BE2C (cell line): ENCODE measurements around the gene METTL27.

Experiments
- DNase-seq: peaks from one replicate; pipeline ENCODE4 v3.0.0-alpha.2; 2020
- H3K27me3 ChIP-seq: fragments of 250-450 bp; sonication (Bioruptor Pico); 2 replicates; pipeline ENCODE4 v1.5.1; 2020; ENCODE audit warnings: mild to moderate bottlenecking
- H3K36me3 ChIP-seq: fragments of 250-450 bp; sonication (Bioruptor Pico); 2 replicates; pipeline ENCODE4 v1.5.1; 2020; ENCODE audit warnings: mild to moderate bottlenecking
- H3K4me1 ChIP-seq: fragments of 250-450 bp; sonication (Bioruptor Pico); 2 replicates; pipeline ENCODE4 v1.5.1; 2020
- H3K4me3 ChIP-seq: 2 replicates; pipeline ENCODE4 v1.5.1; 2011; ENCODE audit warnings: low read depth, low read length
- H3K9me3 ChIP-seq: fragments of 250-450 bp; sonication (Bioruptor Pico); 2 replicates; pipeline ENCODE4 v1.5.1; 2020
- TF ChIP-seq, protein P1 (sequence below): IDR thresholded peaks from 2 replicates; pipeline ENCODE4 v1.5.1; 2012; ENCODE audit warnings: mild to moderate bottlenecking, low read depth, low read length

METTL27 gene

DNA sequence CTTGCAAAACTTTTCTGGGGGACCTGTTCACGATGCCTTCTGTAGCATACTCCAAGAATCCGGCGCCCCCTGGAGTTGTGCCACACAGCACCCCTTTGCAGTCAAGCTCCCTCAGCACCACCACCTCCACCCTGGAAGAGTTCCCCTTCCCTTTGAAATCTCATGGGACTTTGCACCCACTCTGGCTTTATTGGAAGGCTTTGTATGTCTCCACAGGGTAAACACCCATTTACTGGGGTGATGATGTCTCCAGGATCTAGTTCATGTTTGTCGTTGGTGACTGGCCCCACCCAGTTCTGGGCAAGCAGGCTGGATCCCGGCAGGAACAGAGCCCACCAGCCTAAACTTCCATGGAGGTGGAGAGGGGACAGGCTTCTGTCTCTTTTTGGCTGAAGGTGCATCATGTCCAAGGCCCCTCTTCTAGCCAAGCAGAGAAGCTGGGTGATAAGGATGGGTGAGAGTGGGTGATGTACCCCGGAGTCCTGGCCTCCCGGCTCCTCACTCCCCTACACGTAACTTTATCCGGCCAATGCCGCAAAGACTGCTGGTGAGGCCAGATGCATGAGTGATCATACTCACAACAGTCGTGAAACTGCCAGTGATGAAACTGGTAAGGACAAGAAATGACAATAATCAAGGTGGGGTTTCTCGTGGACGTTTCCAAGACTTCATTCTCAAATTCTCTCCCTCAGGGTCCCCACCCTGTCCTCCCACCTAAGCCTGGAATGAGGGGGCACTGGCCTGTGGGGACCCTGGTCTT lies 12.2 kb downstream of the METTL27 start:
- Histone ChIP-seq H3K4me3 (no peak overlapping the region), H3K36me3 (no peaks in the 10 kb centered on the region), H3K4me1 (peaks cover 30% of the 10 kb centered on the region), H3K9me3 (no peaks in the 10 kb centered on the region), H3K27me3 (no peaks in the 10 kb centered on the region)
- DNase-seq: no peak
- TF ChIP-seq, protein P1, sequence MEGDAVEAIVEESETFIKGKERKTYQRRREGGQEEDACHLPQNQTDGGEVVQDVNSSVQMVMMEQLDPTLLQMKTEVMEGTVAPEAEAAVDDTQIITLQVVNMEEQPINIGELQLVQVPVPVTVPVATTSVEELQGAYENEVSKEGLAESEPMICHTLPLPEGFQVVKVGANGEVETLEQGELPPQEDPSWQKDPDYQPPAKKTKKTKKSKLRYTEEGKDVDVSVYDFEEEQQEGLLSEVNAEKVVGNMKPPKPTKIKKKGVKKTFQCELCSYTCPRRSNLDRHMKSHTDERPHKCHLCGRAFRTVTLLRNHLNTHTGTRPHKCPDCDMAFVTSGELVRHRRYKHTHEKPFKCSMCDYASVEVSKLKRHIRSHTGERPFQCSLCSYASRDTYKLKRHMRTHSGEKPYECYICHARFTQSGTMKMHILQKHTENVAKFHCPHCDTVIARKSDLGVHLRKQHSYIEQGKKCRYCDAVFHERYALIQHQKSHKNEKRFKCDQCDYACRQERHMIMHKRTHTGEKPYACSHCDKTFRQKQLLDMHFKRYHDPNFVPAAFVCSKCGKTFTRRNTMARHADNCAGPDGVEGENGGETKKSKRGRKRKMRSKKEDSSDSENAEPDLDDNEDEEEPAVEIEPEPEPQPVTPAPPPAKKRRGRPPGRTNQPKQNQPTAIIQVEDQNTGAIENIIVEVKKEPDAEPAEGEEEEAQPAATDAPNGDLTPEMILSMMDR: no peak

DNA sequence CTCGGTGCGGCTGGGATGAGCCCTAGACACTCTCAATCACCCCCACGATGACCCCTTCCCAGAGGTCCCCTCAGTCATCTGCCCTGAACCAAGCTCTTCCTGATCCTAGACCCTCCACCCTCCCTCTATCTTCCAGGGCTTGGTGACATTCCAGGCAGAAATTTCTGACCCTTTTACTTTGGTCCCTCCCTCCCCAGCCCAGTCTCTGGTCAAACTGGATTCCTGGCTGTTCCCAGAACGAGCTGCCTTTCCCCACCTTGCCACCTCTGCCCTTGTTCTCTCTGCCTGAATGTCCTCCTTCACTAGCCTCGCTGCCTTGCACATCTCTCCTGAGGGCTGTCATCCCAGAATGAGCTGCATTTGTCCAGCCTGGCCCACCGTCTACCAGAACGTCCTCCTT lies 12.8 kb downstream of the METTL27 start:
- H3K4me3 ChIP-seq: no peak overlapping the region
- DNase-seq: no peak

DNA sequence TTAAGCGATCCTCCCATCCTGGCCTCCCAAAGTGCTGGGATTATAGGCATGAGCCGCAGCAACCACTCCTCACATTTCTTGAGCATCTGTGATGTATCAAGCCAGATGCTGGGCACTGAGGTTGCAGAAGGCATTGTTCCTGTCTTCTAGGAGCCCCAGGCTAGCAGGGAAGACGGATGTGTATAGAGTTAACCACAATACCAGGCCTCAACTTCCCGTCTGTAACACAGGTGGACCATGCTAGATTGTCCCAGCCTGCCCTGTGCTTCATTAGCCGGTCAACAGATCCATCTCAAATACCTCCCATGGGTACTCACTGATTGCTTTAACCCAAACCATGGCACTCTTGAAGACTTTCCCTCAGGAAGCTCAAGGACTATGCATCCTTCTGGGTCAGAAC lies 13.3 kb downstream of the METTL27 start:
- H3K27me3 ChIP-seq: no peaks in the 10 kb centered on the region
- no peak overlapping the region for H3K4me3 ChIP-seq
- no peaks in the 10 kb centered on the region for H3K9me3 ChIP-seq
- TF ChIP-seq, protein P1: no peak
- H3K36me3 ChIP-seq: no peaks in the 10 kb centered on the region
- no peak for DNase-seq
- H3K4me1 ChIP-seq: peaks cover 30% of the 10 kb centered on the region

More for the DNA sequence above, 12.8 kb downstream of the METTL27 start:
- TF ChIP-seq, protein P1: no peak
- no peaks in the 10 kb centered on the region for H3K9me3 ChIP-seq
- H3K27me3 ChIP-seq: no peaks in the 10 kb centered on the region
- H3K36me3 ChIP-seq: no peaks in the 10 kb centered on the region
- peaks cover 30% of the 10 kb centered on the region for H3K4me1 ChIP-seq

DNA sequence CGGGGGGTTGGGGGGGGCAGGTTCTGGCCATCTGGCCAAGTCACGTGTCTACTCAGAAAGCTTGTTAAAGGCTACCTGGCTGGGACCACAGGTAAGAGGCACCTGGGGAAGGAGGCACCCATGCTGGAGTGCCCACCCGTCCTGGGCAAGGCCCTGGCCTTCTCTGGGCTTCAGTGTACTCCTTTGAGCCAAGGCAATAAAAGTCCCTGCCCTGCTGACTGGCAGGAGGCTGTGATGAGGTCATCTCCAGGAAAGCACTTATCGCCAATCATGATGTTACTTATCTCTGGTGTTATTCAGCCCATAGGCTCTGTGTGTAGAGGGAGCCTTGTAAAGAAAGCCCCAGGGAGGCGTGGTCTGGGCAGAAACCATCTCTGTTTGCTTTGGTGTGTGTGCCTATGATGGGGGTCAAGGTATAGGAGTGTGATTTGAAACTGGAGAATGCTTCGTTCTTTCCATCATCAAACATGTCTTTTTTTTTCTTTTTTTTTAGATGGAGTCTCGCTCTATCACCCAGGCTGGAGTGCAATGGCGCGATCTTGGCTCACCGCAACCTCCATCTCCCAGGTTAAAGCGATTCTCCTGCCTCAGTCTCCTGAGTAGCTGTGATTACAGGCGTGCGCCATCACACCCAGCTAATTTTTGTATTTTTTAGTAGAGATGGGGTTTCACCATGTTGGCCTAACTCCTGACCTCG lies 14.1 kb downstream of the METTL27 start:
- TF ChIP-seq, protein P1: no peak
- H3K4me3 ChIP-seq: no peak overlapping the region
- DNase-seq: peak; percentile 76
- H3K4me1 ChIP-seq: peaks cover 27% of the 10 kb centered on the region
- H3K36me3 ChIP-seq: no peaks in the 10 kb centered on the region
- no peaks in the 10 kb centered on the region for H3K27me3 ChIP-seq
- H3K9me3 ChIP-seq: no peaks in the 10 kb centered on the region

DNA sequence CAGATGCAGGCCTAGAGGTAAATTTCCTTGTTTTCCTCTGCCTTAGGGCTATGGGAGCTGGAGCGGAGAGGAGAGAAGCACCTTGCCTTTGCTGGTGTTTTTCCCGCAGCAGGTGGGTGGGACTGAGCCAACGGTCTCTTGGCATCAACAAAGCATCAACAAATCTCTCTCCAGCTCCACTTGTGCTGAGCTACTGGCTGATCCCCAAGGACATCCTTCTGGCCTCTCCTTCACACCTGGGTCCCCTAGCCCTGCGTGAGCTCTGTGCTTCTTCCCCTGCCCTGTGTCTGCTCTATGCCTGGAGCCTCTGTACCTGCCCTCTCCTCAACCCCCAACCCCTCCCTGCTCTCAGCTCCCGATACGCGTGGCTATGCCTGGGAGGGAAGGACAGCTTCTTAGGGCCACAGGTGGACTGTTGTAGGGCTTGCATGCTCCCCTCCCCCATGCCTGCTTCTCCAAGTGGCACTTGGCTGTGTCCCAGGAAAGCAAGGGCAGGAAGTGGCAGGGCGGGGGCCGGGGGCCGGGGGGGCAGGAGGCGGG lies 14.7 kb downstream of the METTL27 start:
- Histone ChIP-seq H3K27me3 (no peaks in the 10 kb centered on the region), H3K9me3 (no peaks in the 10 kb centered on the region), H3K4me1 (peaks cover 30% of the 10 kb centered on the region), H3K36me3 (no peaks in the 10 kb centered on the region), H3K4me3 (peak overlapping the region; percentile 6; the same call in 1 of the 2 replicates)
- DNase-seq: peak; percentile 67
- TF ChIP-seq, protein P1: no peak

DNA sequence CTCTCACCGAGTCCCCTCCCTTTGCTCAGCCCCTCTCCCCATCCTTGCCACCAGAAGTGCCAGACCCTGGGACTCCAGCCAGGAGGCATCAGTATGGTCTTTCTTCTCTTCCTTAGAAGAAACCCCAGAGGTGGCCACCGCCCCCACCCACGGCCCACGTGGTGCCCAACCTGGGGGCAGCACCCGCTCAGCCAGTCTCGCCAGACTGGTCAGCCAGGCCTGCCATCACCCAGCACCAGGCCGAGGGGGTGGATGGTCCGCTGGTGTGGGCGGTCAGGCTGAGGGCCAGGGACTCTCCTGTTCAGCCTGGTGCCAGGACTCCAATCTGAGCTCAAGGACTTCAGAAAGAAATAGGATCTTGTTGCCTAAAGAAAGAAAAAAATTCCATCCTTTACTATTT lies 17.3 kb downstream of the METTL27 start:
- Histone ChIP-seq H3K27me3 (no peaks in the 10 kb centered on the region), H3K4me1 (peaks cover 18% of the 10 kb centered on the region), H3K9me3 (no peaks in the 10 kb centered on the region), H3K4me3 (no peak overlapping the region), H3K36me3 (no peaks in the 10 kb centered on the region)
- no peak for DNase-seq
- TF ChIP-seq, protein P1: no peak
